ENCODE data around the gene HLA-DQB1.
"Not testable (repeated sequence)": the region's sequence is repeated elsewhere in the genome, so short reads cannot be mapped to it uniquely, and the experiment has no call there.

HLA-DQB1 gene

GRCh38 chr6:32637219-32637880 lies 29.1 kb downstream of the HLA-DQB1 start, which contains the start of gene HLA-DQA1:
Gene HLA-DQA1 (plus strand): TSS chr6:32637406. CDS start chr6:32637459, 53 bp downstream.
- DNase-seq (ENCODE audit: low read depth), result no peak
- no peak within 1 kb of the TSS for H3K4me3 ChIP-seq (ENCODE audit: low read depth, low read length)

GRCh38 chr6:32635526-32636123 lies 30.8 kb downstream of the HLA-DQB1 start:
- DNase-seq (ENCODE audit: low read depth), result no peak
- no peak overlapping the region for H3K4me3 ChIP-seq (ENCODE audit: low read depth, low read length)

GRCh38 chr6:32629793-32630192 lies 36.7 kb downstream of the HLA-DQB1 start:
- not testable (repeated sequence) for H3K4me3 ChIP-seq (ENCODE audit: low read depth, low read length); DNase-seq (ENCODE audit: low read depth)

GRCh38 chr6:32627831-32628230 lies 38.6 kb downstream of the HLA-DQB1 start:
- no peak overlapping the region for H3K4me3 ChIP-seq (ENCODE audit: low read depth, low read length)
- no peak for DNase-seq (ENCODE audit: low read depth)

GRCh38 chr6:32627249-32627648 lies 39.2 kb downstream of the HLA-DQB1 start:
- no peak overlapping the region for H3K4me3 ChIP-seq (ENCODE audit: low read depth, low read length)
- DNase-seq (ENCODE audit: low read depth), result no peak

- DNase-seq (ENCODE audit: low read depth), result no peak
- no peak overlapping the region for H3K4me3 ChIP-seq (ENCODE audit: low read depth, low read length)
Measured at GRCh38 chr6:32625137-32625536, 41.3 kb downstream of the HLA-DQB1 start.

- DNase-seq (ENCODE audit: low read depth), result no peak
- no peak overlapping the region for H3K4me3 ChIP-seq (ENCODE audit: low read depth, low read length)
Measured at GRCh38 chr6:32624565-32624964, 41.9 kb downstream of the HLA-DQB1 start.

- no peak for DNase-seq (ENCODE audit: low read depth)
- no peak overlapping the region for H3K4me3 ChIP-seq (ENCODE audit: low read depth, low read length)
Measured at GRCh38 chr6:32623693-32624092, 42.8 kb downstream of the HLA-DQB1 start.

- no peak for DNase-seq (ENCODE audit: low read depth)
- H3K4me3 ChIP-seq (ENCODE audit: low read depth, low read length), result no peak overlapping the region
Measured at GRCh38 chr6:32622545-32623401, 43.7 kb downstream of the HLA-DQB1 start.

GRCh38 chr6:32621372-32621771 lies 45.1 kb downstream of the HLA-DQB1 start:
- DNase-seq (ENCODE audit: low read depth), result no peak
- H3K4me3 ChIP-seq (ENCODE audit: low read depth, low read length), result no peak overlapping the region

GRCh38 chr6:32617751-32618150 lies 48.7 kb downstream of the HLA-DQB1 start:
- no peak for DNase-seq (ENCODE audit: low read depth)
- H3K4me3 ChIP-seq (ENCODE audit: low read depth, low read length), result no peak overlapping the region

GRCh38 chr6:32615885-32616532 lies 50.4 kb downstream of the HLA-DQB1 start:
- no peak for DNase-seq (ENCODE audit: low read depth)

GRCh38 chr6:32614366-32615081 lies 51.9 kb downstream of the HLA-DQB1 start:
- DNase-seq (ENCODE audit: low read depth), result no peak
- H3K4me3 ChIP-seq (ENCODE audit: low read depth, low read length), result no peak overlapping the region

More at GRCh38 chr6:32615885-32616532, 50.4 kb downstream of the HLA-DQB1 start:
- H3K4me3 ChIP-seq (ENCODE audit: low read depth, low read length), result no peak overlapping the region

GRCh38 chr6:32613475-32613874 lies 53.0 kb downstream of the HLA-DQB1 start:
- DNase-seq (ENCODE audit: low read depth), result no peak
- no peak overlapping the region for H3K4me3 ChIP-seq (ENCODE audit: low read depth, low read length)

- no peak for DNase-seq (ENCODE audit: low read depth)
- H3K4me3 ChIP-seq (ENCODE audit: low read depth, low read length), result no peak overlapping the region
Measured at GRCh38 chr6:32610682-32611296, 55.7 kb downstream of the HLA-DQB1 start.

- DNase-seq (ENCODE audit: low read depth), result peak; percentile 75
- no peak overlapping the region for H3K4me3 ChIP-seq (ENCODE audit: low read depth, low read length)
Measured at GRCh38 chr6:32609731-32610640, 56.5 kb downstream of the HLA-DQB1 start.

Measured in skeletal muscle cell (primary cell).